HG03457 (cell line): Measurements from ENCODE around the gene COL25A1.

Experiments
- ATAC-seq: cut with Tn5 transposase; IDR thresholded peaks from one replicate; pipeline ENCODE4 v1.9.1; 2021; ENCODE audit warnings: moderate number of reproducible peaks; ENCODE audit not compliant: unreplicated experiment

COL25A1 gene

GRCh38 chr4:108831291-108831690 lies 471.2 kb downstream of the COL25A1 start:
- ATAC-seq = no peak

GRCh38 chr4:108830509-108831244 lies 471.8 kb downstream of the COL25A1 start:
- ATAC-seq = no peak

- ATAC-seq = no peak
These were observed 472.4 kb downstream of the COL25A1 start for GRCh38 chr4:108829966-108830492.

- no peak for ATAC-seq
These were observed 473.8 kb downstream of the COL25A1 start for GRCh38 chr4:108828620-108829019.

- no peak for ATAC-seq
These were observed 476.7 kb downstream of the COL25A1 start for GRCh38 chr4:108825737-108826136.

- no peak for ATAC-seq
These were observed 481.0 kb downstream of the COL25A1 start for GRCh38 chr4:108821351-108821930.

GRCh38 chr4:108820492-108821350 lies 481.7 kb downstream of the COL25A1 start:
- no peak for ATAC-seq

- no peak for ATAC-seq
These were observed 488.1 kb downstream of the COL25A1 start for GRCh38 chr4:108814326-108814725.

GRCh38 chr4:108813261-108813660 lies 489.2 kb downstream of the COL25A1 start:
- ATAC-seq = no peak

- no peak for ATAC-seq
These were observed 491.0 kb downstream of the COL25A1 start for GRCh38 chr4:108811486-108811885.

- no peak for ATAC-seq
These were observed 492.4 kb downstream of the COL25A1 start for GRCh38 chr4:108810087-108810486.

- ATAC-seq = no peak
These were observed 497.7 kb downstream of the COL25A1 start for GRCh38 chr4:108804648-108805273.

- no peak for ATAC-seq
These were observed 503.2 kb downstream of the COL25A1 start for GRCh38 chr4:108799306-108799705.

- no peak for ATAC-seq
These were observed 506.3 kb downstream of the COL25A1 start for GRCh38 chr4:108796173-108796572.

GRCh38 chr4:108795733-108796132 lies 506.7 kb downstream of the COL25A1 start:
- ATAC-seq = no peak

GRCh38 chr4:108794136-108794535 lies 508.3 kb downstream of the COL25A1 start:
- no peak for ATAC-seq

GRCh38 chr4:108793415-108793814 lies 509.0 kb downstream of the COL25A1 start:
- no peak for ATAC-seq

GRCh38 chr4:108788731-108789130 lies 513.7 kb downstream of the COL25A1 start:
- ATAC-seq = no peak

- no peak for ATAC-seq
These were observed 514.7 kb downstream of the COL25A1 start for GRCh38 chr4:108787724-108788123.

GRCh38 chr4:108787106-108787505 lies 515.4 kb downstream of the COL25A1 start:
- ATAC-seq = no peak

GRCh38 chr4:108786351-108786750 lies 516.1 kb downstream of the COL25A1 start:
- no peak for ATAC-seq
